ENCODE measurements around the gene NOM1. TPM values are rescaled to one million over a fixed set of nuclear protein-coding genes. Genes with fewer than 3 reads are reported as not detected.

NOM1 gene
- total RNA-seq, 1 experiment from 2014 or later, result 15.5 TPM

GRCh38 chr7:156941393-156942182 lies 7.9 kb upstream of the NOM1 start:
- DNase-seq (ENCODE audit: low spot score), result no peak

- DNase-seq (ENCODE audit: low spot score), result no peak
These were observed 6.8 kb upstream of the NOM1 start for GRCh38 chr7:156942708-156943090.

GRCh38 chr7:156943091-156944041 lies 6.1 kb upstream of the NOM1 start:
- no peak for DNase-seq (ENCODE audit: low spot score)

GRCh38 chr7:156944876-156945275 lies 4.6 kb upstream of the NOM1 start:
- no peak for DNase-seq (ENCODE audit: low spot score)

- no peak for DNase-seq (ENCODE audit: low spot score)
These were observed 2.2 kb upstream of the NOM1 start for GRCh38 chr7:156947120-156947843.

- DNase-seq (ENCODE audit: low spot score), result no peak
These were observed 1.2 kb upstream of the NOM1 start for GRCh38 chr7:156948361-156948760.

GRCh38 chr7:156950381-156950858 lies 908 bp downstream of the NOM1 start:
- DNase-seq (ENCODE audit: low spot score), result no peak

- peak; percentile 56 for DNase-seq (ENCODE audit: low spot score)
These were observed 3.7 kb downstream of the NOM1 start for GRCh38 chr7:156953215-156953614.

- no peak for DNase-seq (ENCODE audit: low spot score)
These were observed 5.4 kb downstream of the NOM1 start for GRCh38 chr7:156954941-156955340.

- no peak for DNase-seq (ENCODE audit: low spot score)
These were observed 7.2 kb downstream of the NOM1 start for GRCh38 chr7:156956727-156957126.

GRCh38 chr7:156962145-156962544 lies 12.6 kb downstream of the NOM1 start:
- no peak for DNase-seq (ENCODE audit: low spot score)

- no peak for DNase-seq (ENCODE audit: low spot score)
These were observed 13.4 kb downstream of the NOM1 start for GRCh38 chr7:156962897-156963296.

GRCh38 chr7:156963472-156963871 lies 14.0 kb downstream of the NOM1 start:
- no peak for DNase-seq (ENCODE audit: low spot score)

GRCh38 chr7:156964971-156965370 lies 15.5 kb downstream of the NOM1 start:
- DNase-seq (ENCODE audit: low spot score), result no peak

- DNase-seq (ENCODE audit: low spot score), result no peak
These were observed 16.9 kb downstream of the NOM1 start for GRCh38 chr7:156966387-156966786.

GRCh38 chr7:156968183-156968582 lies 18.7 kb downstream of the NOM1 start:
- no peak for DNase-seq (ENCODE audit: low spot score)

GRCh38 chr7:156969972-156970420 lies 20.5 kb downstream of the NOM1 start:
- DNase-seq (ENCODE audit: low spot score), result no peak

GRCh38 chr7:156975620-156976019 lies 26.1 kb downstream of the NOM1 start:
- DNase-seq (ENCODE audit: low spot score), result no peak

- no peak for DNase-seq (ENCODE audit: low spot score)
These were observed 29.6 kb downstream of the NOM1 start for GRCh38 chr7:156979007-156979606.

- DNase-seq (ENCODE audit: low spot score), result no peak
These were observed 30.2 kb downstream of the NOM1 start for GRCh38 chr7:156979711-156980110.

- no peak for DNase-seq (ENCODE audit: low spot score)
These were observed 34.8 kb downstream of the NOM1 start for GRCh38 chr7:156984174-156984891.
